Pulmonary artery endothelial cell (primary cell): ENCODE measurements around the gene PACSIN3. TPM values are rescaled to one million over a fixed set of nuclear protein-coding genes. Genes with fewer than 3 reads are reported as not detected.
A peak's percentile ranks its signal among the peaks of the same experiment; 100 is the strongest.
"Not testable (repeated sequence)": the region's sequence is repeated elsewhere in the genome, so short reads cannot be mapped to it uniquely, and the experiment has no call there.

ENCODE experiments used
- DNase-seq: peaks from one replicate; pipeline ENCODE4 v3.0.0-alpha.2; 2011; ENCODE audit warnings: low read depth, low spot score
- total RNA-seq: library from RNA; depleted of rRNA; stranded (reverse); fragments of >200 nt; gene quantifications from 2 replicates; pipeline ENCODE4 v1.2.3, GENCODE V29; 2014

Gene PACSIN3
- total RNA-seq, 1 donor from 2014 or later = 13.3 TPM

DNA sequence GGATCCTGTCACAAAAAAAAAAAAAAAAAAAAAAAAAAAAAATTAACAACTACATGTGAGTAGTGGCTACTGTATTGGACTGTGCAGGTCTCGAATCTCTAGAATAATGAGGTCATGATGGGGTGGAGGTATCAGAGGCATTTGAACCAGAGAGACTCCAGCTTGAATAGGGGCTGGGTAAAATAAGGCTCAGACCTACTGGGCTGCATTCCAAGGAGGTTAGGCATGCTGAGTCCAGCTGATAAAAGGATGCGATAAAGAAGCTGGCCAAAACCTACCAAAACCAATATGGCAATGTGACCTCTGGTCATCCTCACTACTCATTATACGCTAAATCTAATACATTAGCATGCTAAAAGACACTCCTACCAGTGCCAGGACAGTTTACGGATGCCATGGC, 5.9 kb upstream of the PACSIN3 start:
- DNase-seq = no peak

DNA sequence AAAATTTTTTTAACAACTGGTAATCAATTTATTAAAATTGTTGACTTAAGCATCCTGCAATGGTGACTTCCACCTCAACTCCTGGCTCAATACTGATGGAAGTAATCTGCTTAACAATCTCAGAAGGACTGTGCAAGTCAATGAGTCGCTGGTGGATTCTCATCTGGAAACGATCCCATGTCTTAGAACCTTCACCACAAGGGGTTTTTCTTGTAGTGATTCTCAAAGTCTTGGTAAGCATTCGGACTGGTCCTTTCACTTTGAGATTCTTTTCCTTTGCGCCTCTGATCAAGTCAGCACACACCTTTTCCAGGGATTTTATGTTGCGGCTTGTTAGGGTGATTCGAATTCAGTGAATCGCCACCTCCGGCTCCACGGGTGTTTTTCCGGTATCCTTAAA, 4.9 kb upstream of the PACSIN3 start:
- not testable (repeated sequence) for DNase-seq

DNA sequence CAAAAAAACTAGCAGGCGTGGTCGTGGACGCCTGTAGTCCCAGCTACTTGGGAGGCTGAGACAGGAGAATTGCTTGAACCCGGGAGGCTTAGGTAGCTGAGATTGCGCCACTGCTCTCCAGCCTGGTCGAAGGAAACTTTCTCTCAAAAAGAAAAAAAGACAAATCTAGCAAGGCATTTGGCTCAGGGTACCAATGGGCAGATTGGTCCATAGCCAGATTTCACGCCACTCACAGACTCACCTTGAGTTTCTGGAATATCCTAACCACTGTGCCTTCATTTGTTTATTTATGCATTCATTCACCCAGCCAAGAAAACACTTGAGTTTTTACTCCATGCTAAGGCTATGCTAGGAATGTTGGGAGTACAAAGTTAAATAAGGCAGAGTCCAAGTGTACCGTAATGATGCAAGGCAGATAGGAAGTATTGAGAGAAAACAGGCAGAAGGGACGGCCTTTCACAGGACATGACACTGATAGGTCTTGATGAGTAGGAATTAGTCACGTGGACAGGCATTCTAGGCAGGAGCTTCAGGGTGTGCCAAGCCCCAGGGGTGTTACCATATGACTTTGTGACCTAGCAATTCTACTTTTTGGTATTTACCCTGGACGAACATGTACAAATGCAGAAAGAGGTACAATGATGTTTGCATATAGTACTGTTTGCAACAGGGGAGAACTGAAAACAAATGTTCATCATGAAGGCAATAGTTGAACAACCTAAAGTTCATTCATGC, 3.0 kb upstream of the PACSIN3 start:
- DNase-seq = no peak

DNA sequence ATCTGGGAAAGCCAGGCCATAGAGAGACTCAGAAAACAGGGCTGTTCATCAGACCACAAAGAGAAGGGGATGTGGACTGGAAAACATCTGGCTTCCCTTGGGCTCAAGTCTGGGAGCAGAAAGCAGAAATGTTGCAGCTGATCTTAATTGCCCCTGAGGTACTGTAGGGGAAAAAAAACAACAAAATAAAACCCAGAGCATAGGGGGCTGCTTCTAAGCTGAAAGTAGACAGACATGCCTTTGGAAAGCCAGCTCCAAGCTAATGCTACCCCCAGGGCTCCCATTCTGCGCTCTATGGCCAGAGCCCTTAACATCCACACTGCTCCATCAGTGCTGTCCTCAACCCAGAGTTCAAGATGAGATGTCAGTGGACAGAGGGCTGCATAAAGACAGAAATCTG, 2.0 kb upstream of the PACSIN3 start:
- no peak for DNase-seq

DNA sequence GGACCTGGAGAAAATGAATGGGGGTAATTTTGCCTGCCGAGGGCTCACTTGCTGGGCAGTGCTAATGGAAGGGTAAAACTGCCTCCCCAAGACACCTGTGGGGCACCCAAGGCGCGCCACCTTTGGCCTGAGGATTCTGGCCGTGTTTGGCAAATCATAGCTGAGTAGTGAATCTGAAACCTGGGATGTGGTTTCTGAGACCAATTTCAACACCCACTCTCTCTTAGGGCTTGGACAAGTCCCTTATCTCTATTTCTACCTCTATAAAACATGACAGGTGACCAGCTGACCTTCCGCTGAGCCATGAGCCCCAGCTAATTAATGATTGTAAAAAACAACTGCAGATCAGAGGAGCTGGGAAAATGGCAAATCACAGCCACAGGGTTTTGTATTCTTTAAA, 1.5 kb upstream of the PACSIN3 start:
- DNase-seq = no peak

DNA sequence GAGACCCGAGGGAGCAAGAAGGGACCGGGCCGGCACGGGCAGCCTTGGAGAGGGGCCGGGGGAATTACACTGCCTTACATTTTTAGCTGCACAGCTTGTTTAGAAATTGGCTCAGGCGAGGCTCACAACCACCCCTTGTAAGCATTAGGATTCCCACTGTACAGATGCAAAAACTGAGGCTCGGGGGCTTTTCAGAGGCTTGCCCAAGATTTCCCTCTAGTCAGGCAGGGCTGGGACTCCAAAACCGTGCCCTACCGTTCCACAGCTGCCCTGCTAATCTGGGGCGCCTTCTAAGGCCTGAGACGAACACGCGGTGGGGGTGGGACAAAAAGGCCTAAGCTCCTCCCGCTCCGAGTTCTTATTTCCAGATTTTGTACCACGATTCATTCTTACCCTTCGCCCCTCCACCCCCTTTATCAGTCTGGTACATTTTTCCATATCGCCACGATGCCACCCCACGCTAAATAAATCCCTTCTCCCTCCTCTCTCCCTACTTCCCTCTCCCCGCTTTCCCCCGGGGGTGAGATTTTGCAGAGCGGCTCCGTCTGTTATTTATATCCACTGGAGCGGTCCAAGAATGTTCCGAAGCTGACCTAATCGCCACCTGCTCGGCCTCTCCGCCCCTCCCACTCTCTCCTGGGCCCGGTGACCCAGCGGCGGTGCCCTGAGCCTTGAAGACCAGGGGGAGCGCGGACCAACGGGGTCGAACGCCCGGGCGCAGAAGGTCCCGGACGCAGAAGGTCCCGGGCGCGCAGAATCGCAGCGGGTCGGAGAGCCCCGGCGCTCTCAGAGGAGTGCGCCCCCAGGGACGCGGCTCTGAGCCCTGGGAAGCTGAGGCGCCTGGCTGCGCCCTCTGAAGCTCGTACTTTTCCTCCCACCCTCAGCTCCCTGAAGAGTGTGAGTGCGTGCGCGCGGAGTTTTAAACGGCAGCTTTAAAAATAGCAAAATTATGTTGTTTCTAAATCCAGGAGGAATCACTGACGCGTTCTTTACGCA, 764 bp upstream of the PACSIN3 start:
- DNase-seq = no peak

DNA sequence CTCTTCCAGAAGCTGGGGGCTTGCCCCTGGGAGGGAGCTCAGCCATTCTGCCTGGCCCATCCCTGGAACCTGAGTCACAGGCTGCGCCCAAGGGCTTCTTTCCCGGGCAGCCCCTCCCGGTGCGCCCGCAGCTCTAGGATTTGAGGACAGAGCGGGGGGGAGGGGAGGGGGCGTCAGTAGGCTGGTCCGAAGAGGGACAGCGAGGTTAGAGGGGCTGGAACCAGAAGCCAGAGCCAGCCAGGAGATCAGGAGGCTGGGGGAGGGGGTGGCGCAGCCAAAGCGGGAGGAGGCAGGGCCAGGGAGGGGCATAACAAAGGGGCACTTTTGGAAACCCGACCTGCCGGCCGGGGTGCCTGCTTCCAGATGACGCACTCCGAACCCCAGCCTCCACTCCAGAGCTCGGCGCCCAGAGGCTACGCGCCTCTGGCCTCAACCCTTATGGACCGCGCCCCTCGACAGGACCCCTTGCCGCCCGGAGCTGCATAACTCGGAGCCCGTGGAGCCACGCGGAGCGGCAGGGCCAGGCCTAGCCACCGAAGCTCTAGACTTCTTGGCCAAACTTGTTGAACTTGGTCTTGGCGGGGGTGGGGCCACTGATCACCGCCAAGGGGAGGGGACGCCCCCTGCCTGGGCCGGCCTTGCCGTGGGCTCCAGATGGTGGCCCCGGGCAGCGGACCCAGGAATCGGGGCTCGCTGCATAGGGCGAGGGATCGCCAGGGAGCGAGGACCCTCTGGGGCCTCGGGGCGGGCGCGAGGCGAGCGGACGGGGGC, 744 bp downstream of the PACSIN3 start:
- no peak for DNase-seq

DNA sequence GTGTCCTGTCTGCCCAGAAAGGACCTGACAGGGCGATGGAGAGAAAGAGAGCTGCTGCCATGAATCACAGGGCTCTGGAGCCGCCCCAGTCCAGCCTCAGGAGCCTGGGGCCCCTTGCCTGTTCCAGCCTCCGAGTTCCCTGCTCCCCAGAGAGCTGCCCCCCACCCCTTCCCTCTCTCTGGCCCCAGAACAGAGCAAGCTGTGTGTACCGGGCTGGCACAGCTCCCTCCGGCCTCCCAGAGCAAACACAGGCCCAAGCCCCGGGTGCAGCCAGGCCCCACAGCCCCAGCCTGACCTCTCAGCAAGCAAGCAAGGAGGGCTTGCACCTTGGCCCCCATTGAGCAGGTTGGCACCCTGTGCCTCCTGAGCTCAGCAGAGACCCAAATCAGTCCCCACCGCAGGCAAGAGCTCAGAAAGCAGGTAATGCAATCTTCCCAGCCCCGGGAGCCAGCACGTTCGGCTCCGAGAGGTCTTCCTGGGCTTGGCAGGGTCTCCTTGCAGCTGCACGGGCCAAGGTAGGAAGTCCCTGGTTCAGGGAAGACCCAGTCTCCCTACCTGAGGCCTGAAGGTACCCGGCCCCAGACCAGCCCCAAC, 1.4 kb downstream of the PACSIN3 start:
- no peak for DNase-seq

DNA sequence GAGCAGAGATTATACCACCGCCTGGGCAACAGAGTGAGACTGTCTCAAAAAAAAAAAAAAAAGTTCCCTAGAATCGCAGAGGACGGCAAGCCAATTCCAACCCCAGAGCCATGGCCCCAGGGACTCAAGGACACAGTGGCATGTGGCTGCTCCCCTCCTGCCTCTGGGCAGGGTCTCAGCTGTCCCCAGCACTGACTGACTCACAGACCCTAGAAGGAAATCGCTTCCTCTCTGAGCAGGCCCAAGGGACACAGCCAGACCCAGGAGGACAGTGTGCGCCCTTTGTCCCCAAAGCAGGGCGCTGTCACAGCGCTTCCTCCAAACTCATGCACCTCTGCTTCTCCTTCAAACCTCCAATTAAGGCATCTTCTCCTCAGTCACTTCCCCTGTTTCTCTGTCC, 2.3 kb downstream of the PACSIN3 start:
- DNase-seq = no peak

DNA sequence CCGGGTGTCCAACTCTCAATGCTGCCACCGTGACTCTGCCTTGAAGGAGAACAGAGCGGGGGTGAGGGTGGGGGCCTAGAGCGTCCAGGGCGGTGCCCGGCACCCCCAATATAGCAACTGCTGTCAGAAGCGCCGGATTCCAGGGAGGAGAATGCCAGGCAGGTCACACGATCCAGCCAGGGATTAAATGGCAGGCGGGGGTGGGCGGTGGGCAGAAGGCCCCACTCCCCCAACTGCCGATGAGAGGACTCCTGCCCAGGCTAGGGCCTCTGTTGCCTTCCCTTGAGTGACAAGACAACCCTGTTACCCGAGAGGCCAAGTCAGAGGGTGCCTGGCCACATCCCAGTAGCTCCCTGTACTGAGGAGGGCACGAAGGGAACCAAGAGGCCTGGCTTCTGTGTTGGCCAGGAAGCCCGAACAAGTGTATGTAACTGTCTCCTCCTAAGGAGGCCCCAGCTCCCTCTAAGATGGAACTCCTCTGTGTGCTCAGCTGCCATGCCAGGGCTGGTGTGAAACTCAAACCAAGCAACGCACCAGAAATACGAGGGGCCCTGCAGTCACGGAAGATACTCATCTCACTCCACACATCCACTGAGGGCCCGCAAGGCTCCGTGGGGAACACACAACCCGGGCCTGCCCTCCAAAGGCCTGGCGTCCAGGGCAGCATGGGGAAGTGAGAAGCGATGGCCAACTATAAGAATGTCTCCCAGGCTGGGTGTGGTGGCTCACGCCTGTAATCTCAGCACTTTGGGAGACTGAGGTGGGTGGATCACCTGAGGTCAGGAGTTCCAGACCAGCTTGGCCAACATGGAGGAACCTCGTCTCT, 3.0 kb downstream of the PACSIN3 start:
- DNase-seq = no peak

DNA sequence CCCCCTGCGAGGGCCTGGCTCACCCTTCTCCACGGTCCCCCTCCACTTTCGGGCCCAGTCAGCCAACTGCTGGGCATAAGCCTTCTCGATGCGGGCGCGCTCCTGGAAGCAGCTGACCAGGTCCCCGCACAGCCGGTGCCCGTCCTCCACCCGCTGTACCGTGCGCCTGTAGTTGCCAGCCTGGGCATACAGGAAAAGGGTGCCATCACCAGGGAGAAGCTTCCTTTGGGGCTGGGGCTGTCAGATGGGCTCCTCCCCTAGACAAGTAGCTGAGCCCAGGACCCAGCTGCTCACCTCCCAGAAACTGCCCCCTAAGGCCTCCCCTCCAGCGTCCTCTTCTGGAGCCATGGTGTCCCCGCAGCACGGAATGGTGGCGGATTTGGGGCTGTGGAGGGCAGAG, 3.9 kb downstream of the PACSIN3 start:
- DNase-seq = no peak

DNA sequence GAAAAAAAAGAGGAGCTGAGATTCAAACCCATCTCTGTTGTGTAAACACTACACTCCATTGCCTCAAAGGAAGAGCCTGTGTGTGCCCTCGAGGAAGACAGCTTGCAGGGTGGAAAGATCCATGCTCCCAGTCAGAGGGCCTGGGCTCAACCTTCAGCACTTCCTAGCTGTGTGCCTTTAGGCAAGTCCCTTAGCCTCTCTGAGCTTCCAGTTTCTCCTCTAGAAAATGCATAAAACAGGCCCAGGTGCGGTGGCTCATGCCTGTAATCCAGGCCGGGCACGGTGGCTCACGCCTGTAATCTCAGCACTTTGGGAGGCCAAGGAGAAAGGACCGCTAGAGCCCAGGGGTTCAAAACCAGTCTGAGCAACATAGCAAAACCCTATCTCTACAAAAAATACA, 5.0 kb downstream of the PACSIN3 start:
- DNase-seq = no peak

DNA sequence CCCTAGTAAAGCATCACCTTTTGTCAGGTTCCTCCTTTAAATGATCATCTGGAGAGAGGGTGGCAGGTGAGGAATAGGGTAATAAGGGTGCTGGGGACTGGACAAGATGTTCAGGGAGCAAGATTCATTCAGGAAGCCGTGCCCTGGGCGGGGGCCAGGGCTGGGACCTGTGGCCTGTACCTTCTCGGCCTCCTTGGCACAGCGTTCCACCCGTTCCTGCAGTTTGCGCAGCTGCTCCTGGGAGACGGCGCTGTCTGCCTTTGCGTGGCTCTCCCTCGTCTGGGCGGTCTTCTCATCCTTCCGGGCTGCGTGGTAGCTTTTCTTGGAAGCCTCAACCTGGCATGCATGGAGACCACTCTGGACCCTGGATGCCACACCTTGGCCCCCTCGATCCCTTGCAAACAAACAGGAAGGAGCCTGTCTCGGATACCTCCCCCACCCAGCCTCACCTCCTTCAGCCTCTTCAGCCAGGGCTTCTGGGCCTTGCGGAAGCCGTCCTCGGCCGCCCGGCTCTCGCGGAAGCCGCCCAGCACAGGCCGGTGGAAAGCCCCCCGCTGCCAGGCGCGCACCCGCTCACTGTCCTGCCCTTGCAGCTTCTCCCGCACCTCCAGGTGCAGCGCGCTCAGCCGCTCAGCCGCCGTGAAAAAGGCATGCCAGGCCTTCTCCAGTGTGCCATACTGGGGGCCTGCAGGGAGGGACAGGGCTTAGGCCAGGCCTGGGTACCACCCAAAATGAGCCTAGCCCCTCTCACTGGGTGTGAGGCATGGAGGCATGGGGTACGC, 6.0 kb downstream of the PACSIN3 start:
- no peak for DNase-seq

DNA sequence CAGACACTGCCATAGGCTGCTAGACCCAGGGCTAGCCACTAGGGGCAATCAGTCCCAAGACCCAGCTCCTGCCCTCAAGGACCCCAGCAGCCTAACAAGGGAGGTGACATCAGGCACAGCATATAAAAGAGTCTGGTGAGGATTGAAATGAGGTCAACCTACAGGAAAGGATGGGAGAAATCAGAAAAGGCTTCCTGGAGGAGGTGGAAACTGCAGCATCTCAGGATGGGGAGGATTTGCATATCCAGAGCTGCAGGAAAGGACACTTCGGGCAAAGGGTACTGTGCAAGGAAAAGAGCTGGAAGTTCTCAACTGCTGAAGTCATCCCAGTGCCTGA, 6.6 kb downstream of the PACSIN3 start:
- no peak for DNase-seq

DNA sequence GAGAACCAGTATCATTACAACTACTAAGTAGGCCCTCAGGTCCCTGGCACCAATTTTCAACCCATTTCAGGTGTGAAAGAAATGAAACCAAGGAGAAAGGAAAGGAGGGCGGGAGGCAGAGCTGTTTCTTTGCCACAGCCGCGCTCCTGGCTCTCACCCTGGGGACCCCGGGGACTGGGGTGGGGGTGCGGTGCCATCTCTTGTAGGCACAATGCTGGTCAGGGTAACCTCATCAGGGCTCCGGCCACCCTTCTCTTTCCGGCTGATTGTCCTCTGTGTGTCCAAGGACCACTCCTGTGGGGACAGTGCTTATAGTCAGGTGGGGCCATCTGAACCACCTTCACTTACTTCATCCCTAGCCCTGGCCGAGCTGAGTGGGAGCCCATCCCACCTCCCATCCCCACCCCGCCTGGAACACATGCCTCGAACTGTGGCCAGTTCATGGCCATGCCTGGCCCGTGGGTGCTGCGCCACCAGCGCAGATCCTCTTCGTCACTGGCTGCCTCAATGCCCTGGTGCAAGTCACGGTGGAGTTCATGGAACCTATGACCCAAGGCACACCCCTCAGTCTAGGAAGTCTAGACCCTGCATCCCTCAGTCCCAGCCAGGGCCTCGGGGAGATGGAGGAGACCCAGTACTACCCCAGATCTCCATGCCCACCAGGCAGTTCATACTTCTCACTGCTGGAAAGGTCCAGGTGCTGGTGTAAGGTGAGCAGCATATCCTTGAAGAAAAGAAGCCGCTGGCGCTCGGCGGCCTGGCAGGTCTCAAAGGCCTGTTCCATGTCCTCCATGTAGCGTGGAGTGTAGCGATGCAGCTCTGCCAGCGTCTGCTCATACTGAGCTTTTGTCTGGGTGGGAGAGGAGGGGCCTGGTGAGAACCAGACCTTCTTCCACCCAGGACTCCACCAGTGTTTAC, 7.2 kb downstream of the PACSIN3 start:
- no peak for DNase-seq

DNA sequence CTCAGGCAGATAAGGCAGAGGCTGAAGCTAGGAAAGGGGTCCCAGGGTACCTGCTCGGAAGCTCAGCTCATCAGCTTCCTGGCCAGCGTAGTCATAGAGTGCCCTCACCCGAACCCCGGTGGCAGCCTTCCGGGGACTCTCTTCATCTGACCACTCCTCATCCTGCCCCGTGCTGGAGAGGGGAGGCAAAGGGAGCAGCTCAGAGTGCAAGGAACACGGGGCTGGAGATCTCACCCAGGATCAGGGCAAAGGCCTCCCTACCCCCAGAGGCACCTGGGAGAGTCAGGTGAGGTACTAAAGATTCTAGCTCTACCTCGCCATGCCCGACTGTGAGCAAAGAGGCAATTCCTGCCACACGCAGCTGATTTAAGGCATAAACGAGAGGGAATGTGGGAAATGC, 7.9 kb downstream of the PACSIN3 start:
- no peak for DNase-seq

DNA sequence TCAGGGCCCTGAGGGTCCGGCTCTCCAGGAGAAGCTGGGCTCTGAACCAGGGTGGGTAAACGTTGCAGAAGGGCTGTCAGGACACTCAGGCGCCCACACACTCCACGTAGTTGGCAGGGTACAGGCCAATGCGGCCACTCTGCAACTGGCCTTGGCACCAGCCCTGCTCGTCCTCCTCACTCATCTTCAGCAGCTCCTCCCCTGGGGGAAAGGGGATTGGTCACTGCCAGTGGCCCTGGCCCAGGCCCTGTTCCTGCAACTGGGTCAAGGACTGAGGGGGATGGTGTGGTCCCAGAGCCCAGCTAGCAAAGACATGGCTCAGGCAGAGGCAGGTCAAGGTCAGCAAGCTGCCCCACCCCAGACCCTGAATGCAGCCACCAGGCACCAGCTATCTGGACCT, 8.4 kb downstream of the PACSIN3 start:
- DNase-seq = no peak

DNA sequence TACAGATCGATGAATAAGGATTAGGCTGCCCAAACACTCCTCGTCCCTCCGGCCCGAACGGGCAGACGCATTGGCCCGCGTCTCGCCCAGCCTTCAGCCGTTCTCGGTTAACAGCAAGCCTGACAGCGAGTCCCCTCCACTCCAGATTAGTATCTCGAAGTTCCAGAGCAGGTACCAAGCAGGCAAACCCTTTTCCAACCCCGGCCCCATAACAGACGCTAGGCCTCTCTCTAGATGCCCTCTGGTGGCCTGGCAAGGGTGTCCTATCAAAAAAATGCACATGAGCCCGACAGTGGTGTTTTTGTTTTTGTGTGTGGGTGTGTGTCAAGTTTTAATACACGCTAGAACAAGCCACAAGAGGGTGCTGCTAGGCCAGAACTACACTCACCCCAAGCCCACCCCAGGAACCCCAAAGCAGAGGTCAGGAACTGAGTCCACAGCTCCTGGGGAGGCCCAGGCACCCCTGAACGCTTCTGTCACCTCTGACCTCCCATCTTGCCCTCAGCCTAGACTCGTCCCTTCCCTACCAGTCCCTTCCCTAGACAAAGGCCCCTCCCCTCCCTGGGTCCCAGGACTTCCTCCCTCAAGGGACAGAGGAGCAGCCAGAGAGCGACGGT, 8.9 kb downstream of the PACSIN3 start:
- DNase-seq = peak; percentile 51
